Measurements from ENCODE around the gene USP54. TPM values are rescaled to one million over a fixed set of nuclear protein-coding genes. Genes with fewer than 3 reads are reported as not detected.

The USP54 gene
- total RNA-seq, 1 experiment from 2014 or later, result 37.9 TPM

DNA sequence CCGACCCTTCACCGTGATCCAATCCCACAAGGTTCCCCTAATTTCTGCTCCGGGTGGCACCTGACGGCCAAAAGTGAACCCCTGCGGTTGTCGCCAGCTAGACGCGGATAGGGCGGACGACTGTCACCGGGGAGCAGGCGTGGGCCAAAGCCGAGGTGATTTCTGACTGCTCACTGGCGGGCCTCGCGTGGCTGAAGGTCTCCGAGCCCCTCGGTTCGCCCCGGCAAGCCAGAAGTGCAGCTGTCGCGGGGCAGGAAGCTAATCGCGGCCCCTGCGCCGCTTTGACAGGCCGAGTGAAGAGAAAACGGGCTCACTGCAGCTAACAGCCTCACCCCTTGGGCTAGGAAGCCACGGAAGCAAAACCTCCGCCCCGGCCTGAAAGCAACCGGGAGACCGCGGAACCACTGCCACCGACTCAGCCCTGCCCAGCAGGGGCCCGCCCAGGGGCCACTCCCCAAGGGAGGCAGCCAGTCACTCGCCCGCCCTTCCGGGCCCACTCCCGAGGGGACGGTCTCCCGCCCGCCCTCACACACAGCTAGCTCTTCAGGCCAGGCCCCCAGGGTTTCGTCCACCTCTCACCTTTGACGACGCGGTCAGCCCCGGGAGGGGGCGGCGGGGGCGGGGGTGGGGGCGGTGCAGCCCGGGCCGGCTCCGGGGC lies 95.8 kb downstream of the USP54 start:
- Histone ChIP-seq H2AK5ac (ENCODE audit: insufficient read length, low read length) (no peak overlapping the region), H3K9ac (ENCODE audit: extremely low read depth, insufficient read length, low read length) (peak overlapping the region; percentile 5), H2BK20ac (ENCODE audit: low read depth, low read length, poor library complexity, severe bottlenecking) (no peak overlapping the region), H2BK12ac (ENCODE audit: insufficient read length, low read depth, low read length) (no peak overlapping the region), H3K18ac (ENCODE audit: insufficient read length, low read depth, low read length) (peak overlapping the region; percentile 9), H3K4me1 (ENCODE audit: insufficient read depth, low read length) (no peaks in the 10 kb centered on the region; the same call in 1 of the 2 replicates), H3K79me2 (ENCODE audit: insufficient read depth, low read length) (peaks cover 9% of the 10 kb centered on the region; the same call in 1 of the 2 replicates), H3K27me3 (ENCODE audit: insufficient read depth, low read length) (no peaks in the 10 kb centered on the region), H3K14ac (ENCODE audit: insufficient read depth, low read length) (no peak overlapping the region), H3K4me2 (ENCODE audit: insufficient read depth, insufficient read length, low read length) (peak overlapping the region; percentile 82), H3K27ac (ENCODE audit: insufficient read length, low read depth, low read length) (no peak overlapping the region), H3K23me2 (ENCODE audit: insufficient read length, low read depth, low read length, poor library complexity, severe bottlenecking) (no peaks in the 10 kb centered on the region), H2AFZ (ENCODE audit: low read length) (no peak overlapping the region), H3K79me1 (ENCODE audit: insufficient read depth, low read depth, low read length, poor library complexity, severe bottlenecking) (peaks cover 5% of the 10 kb centered on the region), H4K91ac (ENCODE audit: insufficient read length, low read depth, low read length) (no peak overlapping the region), H4K20me1 (ENCODE audit: control insufficient read depth, insufficient read depth, insufficient read length) (no peaks in the 10 kb centered on the region), H3K9me3 (ENCODE audit: control insufficient read depth, low read depth, low read length) (no peaks in the 10 kb centered on the region), H4K8ac (replicated peaks; ENCODE audit: insufficient read length, low read depth, low read length) (no peak overlapping the region), H2BK15ac (ENCODE audit: low read depth, low read length) (no peak overlapping the region), H3K56ac (ENCODE audit: insufficient read length, low read depth, low read length) (no peak overlapping the region), H3K4ac (ENCODE audit: low read depth, low read length) (no peak overlapping the region), H4K5ac (ENCODE audit: insufficient read length, low read depth, low read length) (no peak overlapping the region), H3K23ac (ENCODE audit: insufficient read length, low read depth, low read length) (no peak overlapping the region), H2BK120ac (ENCODE audit: low read depth, low read length, poor library complexity, severe bottlenecking) (no peak overlapping the region), H2BK5ac (ENCODE audit: insufficient read length, low read length) (no peak overlapping the region), H3T11ph (ENCODE audit: low read length) (no peak overlapping the region)
- H3K36me3 Mint-ChIP-seq (ENCODE audit: insufficient read depth in 1 of 3, low read depth in 3 of 3), result peaks cover 4 to 22% (median 19%) of the 10 kb centered on the region in 3 experiments; a peak in 6 of 7 replicates
- no peaks in the 10 kb centered on the region; a peak in 1 of 5 replicates for H3K9me3 Mint-ChIP-seq
- H3K27ac Mint-ChIP-seq, result peak overlapping the region; percentile 72 to 95 (median 91)
- H3K4me1 Mint-ChIP-seq, result peaks cover 16 to 17% of the 10 kb centered on the region in 2 experiments
- TF ChIP-seq, protein P1, sequence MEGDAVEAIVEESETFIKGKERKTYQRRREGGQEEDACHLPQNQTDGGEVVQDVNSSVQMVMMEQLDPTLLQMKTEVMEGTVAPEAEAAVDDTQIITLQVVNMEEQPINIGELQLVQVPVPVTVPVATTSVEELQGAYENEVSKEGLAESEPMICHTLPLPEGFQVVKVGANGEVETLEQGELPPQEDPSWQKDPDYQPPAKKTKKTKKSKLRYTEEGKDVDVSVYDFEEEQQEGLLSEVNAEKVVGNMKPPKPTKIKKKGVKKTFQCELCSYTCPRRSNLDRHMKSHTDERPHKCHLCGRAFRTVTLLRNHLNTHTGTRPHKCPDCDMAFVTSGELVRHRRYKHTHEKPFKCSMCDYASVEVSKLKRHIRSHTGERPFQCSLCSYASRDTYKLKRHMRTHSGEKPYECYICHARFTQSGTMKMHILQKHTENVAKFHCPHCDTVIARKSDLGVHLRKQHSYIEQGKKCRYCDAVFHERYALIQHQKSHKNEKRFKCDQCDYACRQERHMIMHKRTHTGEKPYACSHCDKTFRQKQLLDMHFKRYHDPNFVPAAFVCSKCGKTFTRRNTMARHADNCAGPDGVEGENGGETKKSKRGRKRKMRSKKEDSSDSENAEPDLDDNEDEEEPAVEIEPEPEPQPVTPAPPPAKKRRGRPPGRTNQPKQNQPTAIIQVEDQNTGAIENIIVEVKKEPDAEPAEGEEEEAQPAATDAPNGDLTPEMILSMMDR (conservative IDR thresholded peaks at IDR 0.05), result no peak
- no peak for DNase-seq
- H3K27me3 Mint-ChIP-seq (ENCODE audit: low read depth), result no peaks in the 10 kb centered on the region
- no CpG with 5 or more reads among the region's 55 CpGs for WGBS (ENCODE audit: extremely low coverage, insufficient read length, low lambda C conversion rate)
- H3K4me3 Mint-ChIP-seq, result peak overlapping the region; percentile 92 to 93

All from H9 (cell line).